Small intestine (tissue), 7 donors: ENCODE measurements around the gene LMNTD2. TPM values are rescaled to one million over a fixed set of nuclear protein-coding genes. Genes with fewer than 3 reads are reported as not detected.

Experiments
- DNase-seq, 2 donors: peaks; one replicate each; pipeline versions ENCODE4 v3.0.0 to v3.0.0-alpha.2; 2013
- FAIRE-seq: peaks from 2 replicates; lab custom pipeline; 2012; peaks lifted over from hg19 to GRCh38; lab: Jason Lieb, UNC
- H3K27ac ChIP-seq, 3 donors: one replicate each; pipeline ENCODE4 v1.5.1; 2013; ENCODE audit warnings: low read length in 2 of 3, mild to moderate bottlenecking in 2 of 3, control low read depth in 1 of 3, inconsistent platforms in 1 of 3, low read depth in 1 of 3, moderate library complexity in 1 of 3
- H3K27me3 ChIP-seq, 3 donors: one replicate each; pipeline ENCODE4 v1.6.1; 2013; ENCODE audit warnings: low read length in 3 of 3, inconsistent platforms in 1 of 3; ENCODE audit not compliant: control insufficient read depth in 3 of 3, insufficient read depth in 3 of 3
- H3K36me3 ChIP-seq, 3 donors: one replicate each; pipeline ENCODE4 v1.6.1; 2013; ENCODE audit warnings: low read length in 3 of 3, inconsistent platforms in 1 of 3, low read depth in 1 of 3, mild to moderate bottlenecking in 1 of 3, moderate library complexity in 1 of 3; ENCODE audit not compliant: control insufficient read depth in 3 of 3, insufficient read depth in 2 of 3
- H3K4me1 ChIP-seq, 3 donors: one replicate each; pipeline ENCODE4 v1.6.1; 2013; ENCODE audit warnings: low read length in 2 of 3, inconsistent platforms in 1 of 3, low read depth in 1 of 3, mild to moderate bottlenecking in 1 of 3, moderate library complexity in 1 of 3; ENCODE audit not compliant: control insufficient read depth in 3 of 3, insufficient read depth in 2 of 3
- H3K4me3 ChIP-seq, 3 donors: one replicate each; pipeline ENCODE4 v1.5.1; 2013; ENCODE audit warnings: low read length in 3 of 3, control low read depth in 1 of 3, inconsistent platforms in 1 of 3, low read depth in 1 of 3, mild to moderate bottlenecking in 1 of 3, moderate library complexity in 1 of 3
- H3K9me3 ChIP-seq, 2 donors: one replicate each; pipeline ENCODE4 v1.6.1; 2013; ENCODE audit warnings: low read depth in 1 of 2, low read length in 1 of 2; ENCODE audit not compliant: control insufficient read depth in 2 of 2, insufficient read depth in 1 of 2
- WGBS, 3 donors: extraction: QIAGEN DNeasy Blood & Tissue Kit; methylation state at CpG; one replicate each; pipeline ENCODE4 v1.1.7; 2013; 5-methylcytosine and 5-hydroxymethylcytosine counted together
- polyA plus RNA-seq, 4 donors: library from polyadenylated mRNA; stranded (reverse) in 3 of 4; unstranded in 1 of 4; fragments of 200-250 nt in 3 of 4; fragments of 120-200 nt in 1 of 4; gene quantifications; one replicate each; pipeline versions ENCODE4 v1.2.1 to v1.2.3, GENCODE V29; 2013
- donor health status: healthy with polysubstance abuse.
- donor health status: control.
- donor health status: control.
- donor health status: Bipolar disorder and iron deficiency.
- donor health status: healthy.

The LMNTD2 gene
- polyA plus RNA-seq, 4 donors: 4.7 to 26.4 (median 11.9) TPM

- H3K9me3 ChIP-seq: no peaks in the 10 kb centered on the region
- FAIRE-seq (no peak), DNase-seq (no peak)
- H3K27ac ChIP-seq: peak overlapping the region in 2 of 3 donors; percentile 16 to 66
- H3K4me3 ChIP-seq: no peak overlapping the region
- peaks cover 0 to 43% (median 0%) of the 10 kb centered on the region in 3 donors for H3K27me3 ChIP-seq
- WGBS, 3 donors: 78 to 86% (median 83%) methylated on average over 10 to 15 of the region's 15 CpGs
- H3K4me1 ChIP-seq: peaks cover 0 to 44% (median 0%) of the 10 kb centered on the region in 3 donors
- peaks cover 0 to 26% (median 7%) of the 10 kb centered on the region in 3 donors for H3K36me3 ChIP-seq
These were observed 1.4 kb downstream of the LMNTD2 start for GRCh38 chr11:559020-559620.

GRCh38 chr11:558503-558902, 2.0 kb downstream of the LMNTD2 start:
- peaks cover 0 to 49% (median 0%) of the 10 kb centered on the region in 3 donors for H3K4me1 ChIP-seq
- H3K4me3 ChIP-seq: no peak overlapping the region
- no peak for FAIRE-seq
- peaks cover 0 to 50% (median 0%) of the 10 kb centered on the region in 3 donors for H3K27me3 ChIP-seq
- peaks cover 0 to 20% (median 7%) of the 10 kb centered on the region in 3 donors for H3K36me3 ChIP-seq
- H3K27ac ChIP-seq: no peak overlapping the region
- no peaks in the 10 kb centered on the region for H3K9me3 ChIP-seq
- 86 to 89% (median 88%) methylated on average over 18 to 20 of the region's 20 CpGs for WGBS, 3 donors
- DNase-seq: no peak

GRCh38 chr11:557328-558132, 3.0 kb downstream of the LMNTD2 start:
- Histone ChIP-seq H3K27me3 (peaks cover 0 to 50% (median 0%) of the 10 kb centered on the region in 3 donors), H3K4me1 (peaks cover 0 to 43% (median 0%) of the 10 kb centered on the region in 3 donors), H3K4me3 (no peak overlapping the region), H3K27ac (no peak overlapping the region), H3K36me3 (peaks cover 0 to 10% (median 3%) of the 10 kb centered on the region in 3 donors), H3K9me3 (no peaks in the 10 kb centered on the region)
- DNase-seq (no peak), FAIRE-seq (no peak)
- 83 to 90% (median 83%) methylated on average over 24 of the region's 24 CpGs for WGBS, 3 donors

- no peak overlapping the region for H3K4me3 ChIP-seq
- H3K27me3 ChIP-seq: peaks cover 0 to 50% (median 0%) of the 10 kb centered on the region in 3 donors
- DNase-seq (no peak), FAIRE-seq (no peak)
- WGBS, 3 donors: 76 to 94% (median 89%) methylated on average over 18 to 22 of the region's 22 CpGs
- no peaks in the 10 kb centered on the region for H3K9me3 ChIP-seq
- no peak overlapping the region for H3K27ac ChIP-seq
- H3K36me3 ChIP-seq: peaks cover 0 to 3% (median 0%) of the 10 kb centered on the region in 3 donors
- H3K4me1 ChIP-seq: peaks cover 0 to 36% (median 0%) of the 10 kb centered on the region in 3 donors
These were observed 3.8 kb downstream of the LMNTD2 start for GRCh38 chr11:556662-557256.

- H3K4me1 ChIP-seq: peaks cover 0 to 33% (median 0%) of the 10 kb centered on the region in 3 donors
- DNase-seq (peak; percentile 30 to 64), FAIRE-seq (no peak)
- peak overlapping the region in 1 of 3 donors; percentile 45 for H3K4me3 ChIP-seq
- H3K27ac ChIP-seq: no peak overlapping the region
- WGBS, 3 donors: 5 to 14% (median 11%) methylated on average over 59 to 104 of the region's 104 CpGs
- H3K36me3 ChIP-seq: no peaks in the 10 kb centered on the region
- H3K27me3 ChIP-seq: peaks cover 0 to 50% (median 0%) of the 10 kb centered on the region in 3 donors
- no peaks in the 10 kb centered on the region for H3K9me3 ChIP-seq
These were observed 4.5 kb downstream of the LMNTD2 start for GRCh38 chr11:555780-556661.

GRCh38 chr11:555227-555779, 5.2 kb downstream of the LMNTD2 start:
- Histone ChIP-seq H3K27me3 (peaks cover 0 to 48% (median 0%) of the 10 kb centered on the region in 3 donors), H3K4me3 (peak overlapping the region in 1 of 3 donors; percentile 45), H3K36me3 (peaks cover 0 to 3% (median 0%) of the 10 kb centered on the region in 3 donors), H3K27ac (peak overlapping the region in 1 of 3 donors; percentile 24), H3K4me1 (peaks cover 0 to 31% (median 0%) of the 10 kb centered on the region in 3 donors), H3K9me3 (no peaks in the 10 kb centered on the region)
- DNase-seq: no peak
- no peak for FAIRE-seq
- 1 to 2% (median 1%) methylated on average over 38 to 57 of the region's 57 CpGs for WGBS, 3 donors

GRCh38 chr11:554428-555226, 5.9 kb downstream of the LMNTD2 start:
- peaks cover 0 to 3% (median 0%) of the 10 kb centered on the region in 3 donors for H3K36me3 ChIP-seq
- H3K4me3 ChIP-seq: peak overlapping the region in 2 of 3 donors; percentile 21 to 45
- no peaks in the 10 kb centered on the region for H3K9me3 ChIP-seq
- FAIRE-seq: no peak
- 6 to 10% (median 6%) methylated on average over 37 to 57 of the region's 60 CpGs for WGBS, 3 donors
- H3K27me3 ChIP-seq: peaks cover 0 to 45% (median 0%) of the 10 kb centered on the region in 3 donors
- peak; percentile 74 to 83 for DNase-seq
- H3K4me1 ChIP-seq: peaks cover 0 to 24% (median 0%) of the 10 kb centered on the region in 3 donors
- H3K27ac ChIP-seq: no peak overlapping the region
